Upper lobe of left lung (tissue), 6 donors: ENCODE data around the gene UNC13D. TPM values are rescaled to one million over a fixed set of nuclear protein-coding genes. Genes with fewer than 3 reads are reported as not detected.

ENCODE experiments used
- ATAC-seq, 2 donors: fragments of 200-7000 bp; cut with Tn5 transposase; one replicate each; pipeline ENCODE4 v1.9.1; 2022; ENCODE audit warnings: mild to moderate bottlenecking in 2 of 2, moderate library complexity in 2 of 2; ENCODE audit not compliant: low FRiP score in 2 of 2
- DNase-seq, 2 donors: peaks; one replicate each; pipeline ENCODE4 v3.0.0-alpha.2; 2019 to 2020
- H3K27ac ChIP-seq, 4 donors: fragments of 200-600 bp; sonication (generic); one replicate each; pipeline ENCODE4 v1.5.1; 2016 to 2019
- H3K27me3 ChIP-seq, 4 donors: fragments of 200-600 bp; sonication (generic); one replicate each; pipeline ENCODE4 v1.5.1; 2017 to 2019
- H3K36me3 ChIP-seq, 4 donors: fragments of 200-600 bp; sonication (generic); one replicate each; pipeline ENCODE4 v1.5.1; 2016 to 2019
- H3K4me1 ChIP-seq, 4 donors: fragments of 200-600 bp; sonication (generic); one replicate each; pipeline ENCODE4 v1.5.1; 2018 to 2019
- H3K4me3 ChIP-seq, 4 donors: fragments of 200-600 bp; sonication (generic); one replicate each; pipeline ENCODE4 v1.5.1; 2017 to 2019; ENCODE audit warnings: mild to moderate bottlenecking in 2 of 4, moderate library complexity in 1 of 4
- H3K9me3 ChIP-seq, 4 donors: fragments of 200-600 bp; sonication (generic); one replicate each; pipeline ENCODE4 v1.5.1; 2018 to 2019
- CTCF ChIP-seq, 6 experiments: fragments of 450-650 bp in 4 of 6; fragments of 200-600 bp in 2 of 6; sonication (generic) in 2 of 6; IDR thresholded peaks; one replicate each; pipeline ENCODE4 v1.5.1; 2016 to 2019; ENCODE audit warnings: antibody characterized with exemption in 6 of 6
- EP300 ChIP-seq, 4 donors: sonication (generic); formaldehyde crosslinking; IDR thresholded peaks; one replicate each; pipeline ENCODE4 v1.5.1; 2017; ENCODE audit warnings: antibody characterized with exemption in 4 of 4, control low read depth in 2 of 4
- POLR2A ChIP-seq, 4 donors: fragments of 450-650 bp; IDR thresholded peaks; one replicate each; pipeline ENCODE4 v1.5.1; 2016 to 2017; ENCODE audit warnings: antibody characterized with exemption in 4 of 4, mild to moderate bottlenecking in 2 of 4
- POLR2AphosphoS5 ChIP-seq, 2 donors: sonication (generic); formaldehyde crosslinking; IDR thresholded peaks; one replicate each; pipeline ENCODE4 v1.5.1; 2017; ENCODE audit warnings: antibody characterized with exemption in 2 of 2
- WGBS, 2 donors: methylation state at CpG; one replicate each; pipeline ENCODE4 v1.1.5; 2017 to 2018; 5-methylcytosine and 5-hydroxymethylcytosine counted together
- total RNA-seq, 6 donors: library from RNA; depleted of rRNA in 4 of 6; stranded (reverse); fragments of >200 nt in 4 of 6; gene quantifications; one replicate each; pipeline versions ENCODE4 v1.1.0 to v1.2.1, GENCODE V29; 2016 to 2021
- donor health status: DM: no; HTN: no; CAD: no; lungs with moderate emphysema.
- donor health status: DM: no; HTN: yes; CAD: no; lungs with severe emphysema.

Gene UNC13D
- total RNA-seq, 6 donors from 2014 or later, result 38.0 to 243 (median 123) TPM

- TF ChIP-seq POLR2AphosphoS5 (IDR thresholded peaks at IDR 0.05) (peak; percentile 91 to 96), POLR2A (IDR thresholded peaks at IDR 0.05) (peak in 2 of 4 donors; percentile 1 to 80), CTCF (IDR thresholded peaks at IDR 0.05) (peak in 1 of 6 experiments; percentile 3), EP300 (IDR thresholded peaks at IDR 0.05) (peak; percentile 73 to 99 (median 94))
- ATAC-seq, result peak; percentile 94
- H3K4me1 ChIP-seq, result peaks cover 35 to 58% (median 37%) of the 10 kb centered on the region in 4 donors
- H3K9me3 ChIP-seq, result no peaks in the 10 kb centered on the region
- WGBS, 2 donors, result 15 to 32% methylated on average over 17 to 32 of the region's 43 CpGs
- no peaks in the 10 kb centered on the region for H3K27me3 ChIP-seq
- DNase-seq, result peak; percentile 71 to 85
- peak overlapping the region; percentile 53 to 74 (median 66) for H3K4me3 ChIP-seq
- peak overlapping the region; percentile 99 to 100 (median 99) for H3K27ac ChIP-seq
- no peaks in the 10 kb centered on the region for H3K36me3 ChIP-seq
Observed at GRCh38 chr17:75785016-75785890, 59.0 kb downstream of the UNC13D start.

GRCh38 chr17:75784473-75785015 is 59.7 kb downstream of the UNC13D start, which contains the start of gene UNK:
Gene UNK (plus strand): TSS chr17:75784806. CDS start chr17:75784881, 75 bp downstream.
- peak; percentile 98 to 99 for DNase-seq
- no peaks in the 10 kb centered on the region for H3K27me3 ChIP-seq
- peak in 3 of 4 donors; percentile 65 to 77 (median 66) for TF ChIP-seq POLR2A (IDR thresholded peaks at IDR 0.05)
- TF ChIP-seq EP300 (IDR thresholded peaks at IDR 0.05), result peak in 1 of 4 donors; percentile 75
- TF ChIP-seq POLR2AphosphoS5 (IDR thresholded peaks at IDR 0.05), result peak; percentile 82 to 83
- peak in 2 of 6 experiments; percentile 30 to 42 for TF ChIP-seq CTCF (IDR thresholded peaks at IDR 0.05)
- H3K27ac ChIP-seq, result peak within 1 kb of the TSS; percentile 99 to 100 (median 99)
- peaks cover 37 to 63% (median 38%) of the 10 kb centered on the region in 4 donors for H3K4me1 ChIP-seq
- peak; percentile 96 to 97 for ATAC-seq
- no peaks in the 10 kb centered on the region for H3K9me3 ChIP-seq
- 0% methylated on average over 7 to 37 of the region's 45 CpGs for WGBS, 2 donors
- H3K36me3 ChIP-seq, result no peaks in the 10 kb centered on the region
- H3K4me3 ChIP-seq, result peak within 1 kb of the TSS; percentile 53 to 74 (median 66)

GRCh38 chr17:75783803-75784472 is 60.3 kb downstream of the UNC13D start:
- WGBS, 2 donors, result 54 to 68% methylated on average over 17 to 20 of the region's 20 CpGs
- Histone ChIP-seq H3K27me3 (no peaks in the 10 kb centered on the region), H3K4me1 (peaks cover 37 to 58% (median 38%) of the 10 kb centered on the region in 4 donors), H3K4me3 (peak overlapping the region in 3 of 4 donors; percentile 53 to 69 (median 64)), H3K9me3 (no peaks in the 10 kb centered on the region), H3K36me3 (peaks cover 0 to 2% (median under 1%) of the 10 kb centered on the region in 4 donors), H3K27ac (peak overlapping the region; percentile 99 to 100 (median 99))
- TF ChIP-seq CTCF (IDR thresholded peaks at IDR 0.05) (no peak), POLR2AphosphoS5 (IDR thresholded peaks at IDR 0.05) (no peak), POLR2A (IDR thresholded peaks at IDR 0.05) (peak in 1 of 4 donors; percentile 15), EP300 (IDR thresholded peaks at IDR 0.05) (no peak)
- peak in 1 of 2 donors; percentile 0 for ATAC-seq
- peak; percentile 14 to 45 for DNase-seq

GRCh38 chr17:75783069-75783783 is 61.0 kb downstream of the UNC13D start:
- H3K9me3 ChIP-seq, result no peaks in the 10 kb centered on the region
- WGBS, 2 donors, result 4 to 6% methylated on average over 6 of the region's 6 CpGs

More at GRCh38 chr17:75783069-75783783, 61.0 kb downstream of the UNC13D start:
- ATAC-seq (no peak), DNase-seq (no peak)
- TF ChIP-seq EP300 (IDR thresholded peaks at IDR 0.05) (no peak), CTCF (IDR thresholded peaks at IDR 0.05) (peak; percentile 65 to 87 (median 74)), POLR2AphosphoS5 (IDR thresholded peaks at IDR 0.05) (peak in 1 of 2 donors; percentile 46), POLR2A (IDR thresholded peaks at IDR 0.05) (no peak)
- H3K4me1 ChIP-seq, result peaks cover 33 to 57% (median 38%) of the 10 kb centered on the region in 4 donors
- H3K36me3 ChIP-seq, result peaks cover 5 to 9% (median 8%) of the 10 kb centered on the region in 4 donors
- peak overlapping the region in 2 of 4 donors; percentile 26 to 64 for H3K4me3 ChIP-seq
- no peaks in the 10 kb centered on the region for H3K27me3 ChIP-seq
- peak overlapping the region; percentile 99 to 100 (median 99) for H3K27ac ChIP-seq
